GM18873 (cell line): Measurements from ENCODE around the gene ATG14.
"Not testable (repeated sequence)": the region's sequence is repeated elsewhere in the genome, so short reads cannot be mapped to it uniquely, and the experiment has no call there.

ENCODE experiments used
- ATAC-seq: cut with Tn5 transposase; IDR thresholded peaks from one replicate; pipeline ENCODE4 v1.9.1; 2021; ENCODE audit warnings: mild to moderate bottlenecking, moderate library complexity, moderate number of reproducible peaks; ENCODE audit not compliant: unreplicated experiment, low FRiP score

The ATG14 gene

GRCh38 chr14:55433880-55434804, 22.5 kb upstream of the ATG14 start:
- ATAC-seq = no peak

DNA sequence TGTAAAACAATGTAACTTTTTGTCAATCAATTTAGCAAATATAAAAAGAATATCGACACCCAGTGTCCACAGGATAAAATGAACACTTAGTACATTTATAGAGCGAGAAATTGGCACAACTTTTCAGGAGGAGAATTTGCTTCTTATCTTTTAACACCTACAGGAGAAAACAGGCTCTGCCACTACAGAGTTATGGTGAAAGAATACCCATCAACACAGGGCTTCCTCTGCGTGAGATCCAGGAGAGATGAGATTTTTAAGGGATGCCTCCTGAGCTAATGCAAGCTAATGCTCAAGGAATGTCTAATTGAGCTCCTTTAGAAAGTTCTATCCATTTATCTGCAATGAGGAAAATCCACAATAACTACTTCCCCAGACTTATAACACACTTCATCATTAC, 21.0 kb upstream of the ATG14 start:
- no peak for ATAC-seq

DNA sequence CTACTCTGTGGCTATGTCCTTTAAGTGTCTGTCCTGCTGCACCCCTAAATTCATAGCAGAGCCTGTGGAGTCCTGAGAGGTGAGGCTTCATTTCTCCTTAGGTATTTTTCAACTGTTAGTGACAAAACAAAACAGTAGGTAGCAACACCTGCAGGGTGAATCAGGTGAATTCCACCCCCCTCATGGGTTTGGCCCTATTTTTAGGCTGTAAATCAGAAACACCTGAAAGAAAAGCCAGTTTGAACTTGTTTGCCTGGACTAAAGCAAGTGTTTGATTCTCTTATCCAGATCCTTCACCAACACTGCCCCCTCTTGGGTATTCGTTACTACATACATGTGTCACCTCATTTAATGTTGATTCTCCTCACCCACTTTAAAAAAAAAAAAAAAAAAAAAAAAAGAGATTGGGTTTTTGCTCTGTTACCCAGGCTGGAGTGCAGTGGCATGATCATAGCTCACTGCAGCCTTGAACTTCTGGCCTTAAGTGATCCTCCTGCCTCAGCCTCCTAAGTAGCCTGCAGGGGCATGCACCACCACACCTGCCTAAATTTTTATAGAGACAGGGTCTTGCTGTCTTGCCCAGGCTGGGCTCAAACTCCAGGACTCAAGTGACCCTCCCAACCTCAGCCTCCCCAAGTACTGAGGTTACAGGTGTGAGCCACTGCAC, 18.5 kb upstream of the ATG14 start:
- ATAC-seq = no peak

- no peak for ATAC-seq
These were observed 15.8 kb upstream of the ATG14 start for GRCh38 chr14:55427439-55427838.

- ATAC-seq = no peak
These were observed 15.3 kb upstream of the ATG14 start for GRCh38 chr14:55426891-55427290.

DNA sequence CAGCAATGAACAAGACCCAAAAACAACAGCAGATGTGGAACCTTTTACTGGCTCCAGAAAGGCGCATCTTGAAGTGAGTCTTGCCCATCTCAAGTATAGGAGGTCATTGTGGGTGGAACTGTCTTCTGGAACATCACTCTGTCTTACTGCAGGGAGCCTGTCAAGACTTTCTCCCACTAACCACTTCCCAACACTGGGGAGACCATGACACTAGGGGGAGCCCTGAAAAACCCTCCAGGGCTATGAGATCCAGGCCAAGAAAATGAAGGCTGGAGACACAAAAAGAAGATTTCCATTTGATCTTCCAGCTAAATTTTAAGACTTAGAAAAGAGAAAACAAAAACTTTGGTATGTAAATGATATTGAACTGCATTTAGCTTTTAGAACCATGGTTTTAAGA, 13.5 kb upstream of the ATG14 start:
- no peak for ATAC-seq

DNA sequence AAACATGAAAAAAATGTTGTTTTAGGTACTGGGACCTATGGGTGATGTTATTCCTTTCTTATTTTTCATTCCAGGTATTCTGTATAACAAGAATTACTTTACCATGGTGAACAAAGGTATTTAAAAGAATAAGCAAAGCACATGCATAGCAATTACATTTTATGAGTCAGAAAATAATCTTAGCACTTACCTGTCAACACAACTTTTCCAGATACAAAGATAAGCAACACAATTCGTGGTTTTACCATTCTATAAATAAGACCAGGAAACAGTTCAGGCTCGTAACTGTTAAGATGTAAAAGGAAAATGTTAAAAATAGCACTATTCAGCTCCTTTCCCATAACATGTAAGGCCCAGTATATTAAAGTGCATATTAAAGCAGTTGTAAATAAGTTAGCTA, 12.3 kb upstream of the ATG14 start:
- ATAC-seq = no peak

DNA sequence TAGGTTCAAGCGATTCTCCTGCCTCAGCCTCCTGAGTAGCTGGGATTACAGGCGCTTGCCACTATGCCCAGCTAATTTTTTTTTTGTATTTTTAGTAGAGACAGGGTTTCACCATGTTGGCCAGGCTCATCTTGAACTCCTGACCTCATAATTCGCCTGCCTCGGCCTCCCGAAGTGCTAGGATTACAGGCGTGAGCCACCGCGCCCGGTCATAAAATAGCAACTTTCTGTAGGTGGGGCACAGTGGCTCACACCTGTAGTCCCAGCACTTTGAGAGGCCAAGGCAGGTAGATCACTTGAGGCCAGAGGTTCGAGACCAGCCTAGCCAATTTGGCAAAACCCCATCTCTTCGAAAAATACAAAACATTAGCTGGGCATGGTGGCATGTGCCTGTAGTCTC, 10.7 kb upstream of the ATG14 start:
- not testable (repeated sequence) for ATAC-seq

GRCh38 chr14:55419663-55420062, 8.0 kb upstream of the ATG14 start:
- ATAC-seq = no peak

DNA sequence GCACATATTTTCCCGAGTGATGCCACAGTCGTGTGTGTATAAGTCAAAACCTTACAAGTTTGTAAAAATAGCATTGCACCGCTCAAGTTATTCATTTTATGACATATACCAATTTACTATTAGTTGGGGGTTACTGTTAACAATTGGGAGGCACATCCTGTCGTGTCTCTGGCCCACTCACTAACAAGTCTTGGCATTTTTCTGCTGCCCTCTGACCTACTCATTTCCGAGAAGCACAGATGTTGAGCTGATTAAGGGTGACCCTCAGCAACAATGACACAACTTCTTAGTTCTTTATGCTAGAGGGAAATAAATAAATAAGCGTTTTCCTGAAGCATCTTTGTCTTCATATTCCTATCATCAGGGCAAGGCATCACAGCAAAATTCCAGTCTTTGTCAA, 6.8 kb upstream of the ATG14 start:
- ATAC-seq = no peak

DNA sequence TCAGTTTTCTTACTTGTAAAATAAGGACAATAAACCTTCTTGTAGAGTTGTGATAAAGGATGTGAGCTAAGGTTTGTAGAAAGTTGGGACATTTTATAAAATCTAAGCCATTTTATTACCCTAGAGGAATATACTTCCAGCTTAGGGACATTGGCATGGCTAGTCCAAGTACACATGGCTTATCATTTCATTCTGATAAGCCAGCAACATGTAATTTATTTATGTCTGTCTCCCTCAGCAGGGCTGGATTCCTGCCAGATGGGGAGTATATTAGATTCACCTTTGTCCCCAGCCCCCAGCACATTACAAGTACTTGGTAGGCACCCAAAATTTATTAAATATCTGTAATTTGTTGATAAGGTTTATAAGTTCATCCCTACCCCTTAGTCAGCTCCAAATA, 6.3 kb upstream of the ATG14 start:
- no peak for ATAC-seq

DNA sequence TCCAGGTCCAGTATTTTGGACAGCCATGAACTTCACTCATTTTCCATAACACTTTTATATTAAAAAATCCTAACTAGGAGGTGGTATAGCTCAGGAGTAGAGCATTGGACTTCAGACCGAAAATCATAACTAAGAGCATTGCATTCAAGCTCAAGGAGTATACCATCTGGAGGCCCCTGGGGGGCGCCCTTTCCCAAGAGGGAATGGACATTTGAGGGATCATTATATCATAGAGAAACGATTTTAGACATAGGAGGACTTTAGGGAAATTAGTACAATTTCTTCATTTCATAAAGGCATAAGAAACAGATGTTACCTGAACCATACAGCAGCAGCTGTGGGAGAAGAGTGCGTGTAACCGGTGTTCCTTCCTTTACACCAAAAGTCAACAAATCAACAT, 5.2 kb upstream of the ATG14 start:
- no peak for ATAC-seq

DNA sequence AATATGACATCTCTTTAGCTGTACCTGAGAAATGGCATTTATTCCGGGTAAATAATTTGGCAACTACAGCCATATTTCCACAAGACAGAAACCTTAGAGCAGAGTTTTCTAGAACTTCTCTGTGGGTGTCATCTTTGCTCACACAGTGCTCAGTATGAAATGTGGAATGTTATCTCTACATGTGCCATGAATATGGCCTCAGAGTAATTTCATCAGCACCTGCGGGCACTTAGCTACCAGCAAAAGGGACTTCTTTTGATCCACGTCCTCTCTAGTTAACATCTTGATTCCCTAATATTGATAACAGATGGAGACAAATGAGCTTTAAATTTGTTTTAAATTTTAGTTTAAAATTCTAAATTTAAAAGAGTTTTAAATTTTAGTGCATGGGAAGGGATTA, 2.9 kb upstream of the ATG14 start:
- no peak for ATAC-seq

DNA sequence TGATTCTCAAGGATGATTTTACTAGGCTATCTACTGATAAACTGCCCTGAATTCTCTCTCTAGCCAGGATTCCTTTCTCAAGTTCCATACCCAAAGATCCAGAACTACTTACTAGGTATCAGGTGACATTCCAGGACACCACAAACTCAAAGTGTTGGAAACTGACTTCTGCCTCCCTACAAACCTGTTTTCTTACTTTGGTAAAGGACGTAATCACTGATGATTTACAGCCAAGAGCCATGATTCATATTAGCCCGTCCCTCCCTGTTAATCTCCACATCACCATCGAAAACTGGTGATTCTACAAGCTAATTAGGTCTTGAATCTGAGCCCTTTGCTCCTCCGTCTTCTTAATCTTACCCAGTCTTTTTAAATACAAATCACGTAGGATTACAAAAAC, 1.0 kb upstream of the ATG14 start:
- ATAC-seq = no peak

DNA sequence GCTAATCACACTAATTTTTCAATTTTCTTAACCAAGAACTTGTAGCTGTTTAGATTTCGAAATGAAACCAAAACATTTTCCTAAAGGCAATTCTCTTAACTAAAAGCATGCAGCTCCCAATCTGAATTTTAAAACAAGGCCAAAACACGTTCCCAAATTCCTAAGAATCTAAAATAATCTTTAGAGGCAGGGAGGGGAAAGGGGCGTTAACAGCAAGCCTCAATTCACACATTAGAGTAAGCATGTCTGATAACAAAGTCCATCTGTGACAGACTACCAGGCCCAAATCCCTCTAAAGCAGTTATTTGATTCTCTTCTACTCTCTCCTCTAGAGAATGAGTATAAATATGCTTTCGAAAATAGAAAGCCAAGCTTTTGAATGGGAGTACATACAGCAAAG, 754 bp downstream of the ATG14 start:
- no peak for ATAC-seq

GRCh38 chr14:55404173-55404854, 7.3 kb downstream of the ATG14 start:
- ATAC-seq = no peak

GRCh38 chr14:55401751-55402150, 9.9 kb downstream of the ATG14 start:
- ATAC-seq = no peak

DNA sequence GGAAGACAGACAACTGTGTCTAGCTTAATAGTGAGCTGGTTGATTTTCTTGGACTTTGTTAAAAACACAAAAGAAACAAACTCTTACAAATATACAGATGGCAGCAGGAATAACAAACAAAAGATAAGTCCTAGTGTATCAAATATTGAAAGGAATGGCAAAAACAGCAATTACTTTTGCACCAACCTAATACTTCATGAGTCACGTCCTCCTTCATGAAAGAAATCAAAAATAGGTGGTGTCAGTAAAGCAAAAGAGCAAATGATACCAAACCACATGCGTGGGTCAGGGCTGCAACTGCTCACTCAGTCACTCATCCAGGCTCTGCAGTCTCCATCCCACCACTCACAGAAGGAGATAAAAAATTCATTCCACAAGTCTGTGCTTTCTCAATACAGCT, 11.8 kb downstream of the ATG14 start:
- no peak for ATAC-seq

- no peak for ATAC-seq
These were observed 12.4 kb downstream of the ATG14 start for GRCh38 chr14:55399183-55399582.

DNA sequence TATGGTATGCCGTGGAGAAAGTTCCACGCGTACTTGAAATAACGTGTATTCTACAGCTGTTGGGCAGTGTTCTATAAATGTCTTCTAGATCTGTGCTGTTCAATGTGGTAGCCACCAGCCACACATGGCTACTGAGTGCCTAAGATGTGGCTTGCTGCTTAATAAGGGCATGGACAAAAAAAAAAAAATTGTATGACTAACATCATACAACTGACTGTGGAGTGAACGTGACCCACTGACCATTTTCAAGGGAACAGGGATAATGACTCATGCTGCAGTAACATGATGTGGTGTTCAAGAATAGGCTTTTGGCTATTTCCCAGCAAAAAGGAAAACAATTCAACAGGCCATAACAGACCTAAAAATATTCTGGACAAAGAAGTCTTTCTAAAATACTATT, 13.0 kb downstream of the ATG14 start:
- no peak for ATAC-seq

DNA sequence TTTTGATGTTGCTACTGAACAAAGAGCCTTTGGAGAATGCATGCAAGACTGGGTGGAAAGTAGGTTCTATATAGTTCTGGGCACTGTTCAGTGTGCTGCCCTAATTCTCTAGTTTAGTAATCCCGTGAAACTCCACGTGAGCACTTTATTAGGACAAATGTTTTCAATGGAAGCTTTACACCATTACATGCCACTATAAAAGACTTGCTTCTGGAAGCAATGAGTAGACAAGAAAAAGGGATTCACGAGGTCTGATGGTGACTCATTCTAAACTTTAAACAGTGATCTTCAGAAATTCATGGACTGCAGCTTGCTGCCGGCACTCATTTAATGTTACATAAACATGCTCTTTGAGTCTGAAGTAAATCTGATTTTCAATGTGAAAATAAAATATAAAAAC, 22.3 kb downstream of the ATG14 start:
- ATAC-seq = no peak
